SK-MEL-5 (cell line): ENCODE results near the gene ALDH4A1. TPM values are rescaled to one million over a fixed set of nuclear protein-coding genes. Genes with fewer than 3 reads are reported as not detected.

ENCODE experiments used
- DNase-seq: peaks from one replicate; pipeline ENCODE4 v3.0.0-alpha.2; 2016; ENCODE audit warnings: low read depth, low spot score
- in situ Hi-C: cut with HindIII; loops from 2 replicates; pipeline ENCODE4 v1.10.0; 2016; ENCODE audit warnings: low sequenced_read_pairs, high pct_unique_total_duplicates, low pct_unique_long_range_greater_than_20kb
- total RNA-seq: library from RNA; depleted of rRNA; stranded (reverse); fragments of >200 nt; shearing (Covaris generic); gene quantifications from 2 replicates; pipeline ENCODE4 v1.2.3, GENCODE V29; 2014

ALDH4A1 gene
- total RNA-seq, 1 experiment from 2014 or later, result 8.7 TPM

- in situ Hi-C loops, result no loop called here
- no peak for DNase-seq
Measured at GRCh38 chr1:18885311-18886002, 16.9 kb downstream of the ALDH4A1 start.

- no peak for DNase-seq
- in situ Hi-C loops, result no loop called here
Measured at GRCh38 chr1:18884727-18885126, 17.6 kb downstream of the ALDH4A1 start.

- in situ Hi-C loops, result no loop called here
- no peak for DNase-seq
Measured at GRCh38 chr1:18884419-18884717, 18.0 kb downstream of the ALDH4A1 start.

- in situ Hi-C loops, result no loop called here
- peak; percentile 67 for DNase-seq
Measured at GRCh38 chr1:18883636-18884418, 18.5 kb downstream of the ALDH4A1 start.

- in situ Hi-C loops, result no loop called here
- no peak for DNase-seq
Measured at GRCh38 chr1:18883079-18883478, 19.3 kb downstream of the ALDH4A1 start.

GRCh38 chr1:18882486-18882885 is 19.9 kb downstream of the ALDH4A1 start:
- in situ Hi-C loops, result no loop called here
- DNase-seq, result no peak

- no peak for DNase-seq
- in situ Hi-C loops, result no loop called here
Measured at GRCh38 chr1:18881642-18882431, 20.5 kb downstream of the ALDH4A1 start.

- in situ Hi-C loops, result no loop called here
- no peak for DNase-seq
Measured at GRCh38 chr1:18881164-18881563, 21.2 kb downstream of the ALDH4A1 start.

GRCh38 chr1:18880585-18880984 is 21.8 kb downstream of the ALDH4A1 start:
- in situ Hi-C loops, result no loop called here
- DNase-seq, result no peak

- in situ Hi-C loops, result no loop called here
- DNase-seq, result no peak
Measured at GRCh38 chr1:18879791-18880309, 22.5 kb downstream of the ALDH4A1 start.

- DNase-seq, result no peak
- in situ Hi-C loops, result no loop called here
Measured at GRCh38 chr1:18879215-18879790, 23.1 kb downstream of the ALDH4A1 start.

- in situ Hi-C loops, result no loop called here
- no peak for DNase-seq
Measured at GRCh38 chr1:18878538-18879214, 23.7 kb downstream of the ALDH4A1 start.

GRCh38 chr1:18877282-18877681 is 25.1 kb downstream of the ALDH4A1 start:
- in situ Hi-C loops, result no loop called here
- DNase-seq, result no peak

GRCh38 chr1:18876210-18876609 is 26.1 kb downstream of the ALDH4A1 start:
- in situ Hi-C loops, result no loop called here

GRCh38 chr1:18875796-18876128 is 26.6 kb downstream of the ALDH4A1 start:
- no peak for DNase-seq
- in situ Hi-C loops, result no loop called here

More at GRCh38 chr1:18876210-18876609, 26.1 kb downstream of the ALDH4A1 start:
- no peak for DNase-seq

- in situ Hi-C loops, result no loop called here
- DNase-seq, result peak; percentile 84
Measured at GRCh38 chr1:18875107-18875795, 27.1 kb downstream of the ALDH4A1 start.

GRCh38 chr1:18874600-18874999 is 27.8 kb downstream of the ALDH4A1 start:
- in situ Hi-C loops, result no loop called here
- no peak for DNase-seq
